Esophagus muscularis mucosa (tissue), 4 donors: ENCODE measurements around the gene ZNF598.
"Not testable (repeated sequence)": the region's sequence is repeated elsewhere in the genome, so short reads cannot be mapped to it uniquely, and the experiment has no call there.

Experiments used
- CTCF ChIP-seq, 3 experiments: fragments of 200-600 bp in 2 of 3; fragments of 450-650 bp in 1 of 3; sonication (generic) in 2 of 3; IDR thresholded peaks; one replicate each; pipeline ENCODE4 v1.5.1; 2017 to 2019; ENCODE audit warnings: antibody characterized with exemption in 3 of 3, mild to moderate bottlenecking in 2 of 3, moderate library complexity in 1 of 3
- EP300 ChIP-seq: sonication (generic); formaldehyde crosslinking; IDR thresholded peaks from one replicate; pipeline ENCODE4 v1.6.1; 2017; ENCODE audit warnings: antibody characterized with exemption
- POLR2A ChIP-seq: fragments of 450-650 bp; IDR thresholded peaks from one replicate; pipeline ENCODE4 v1.6.1; 2017; ENCODE audit warnings: antibody characterized with exemption, moderate library complexity, mild to moderate bottlenecking, low read depth

GRCh38 chr16:2011726-2012125 lies 2.1 kb upstream of the ZNF598 start:
- not testable (repeated sequence) for TF ChIP-seq POLR2A; EP300; CTCF (IDR thresholded peaks at IDR 0.05)
